ENCODE results near the gene GSG1L. TPM values are rescaled to one million over a fixed set of nuclear protein-coding genes. Genes with fewer than 3 reads are reported as not detected.

GSG1L gene
- total RNA-seq, 1 donor from 2014 or later, result not detected

GRCh38 chr16:28092721-28093384 is 29.3 kb upstream of the GSG1L start:
- no peak overlapping the region for H3K4me3 ChIP-seq (ENCODE audit: low read depth, low read length)
- DNase-seq (ENCODE audit: low read depth), result no peak
- TF ChIP-seq CTCF (conservative IDR thresholded peaks at IDR 0.05; ENCODE audit: low read depth, low read length), result no peak

- no peak for DNase-seq (ENCODE audit: low read depth)
- no peak for TF ChIP-seq CTCF (conservative IDR thresholded peaks at IDR 0.05; ENCODE audit: low read depth, low read length)
- no peak overlapping the region for H3K4me3 ChIP-seq (ENCODE audit: low read depth, low read length)
Observed at GRCh38 chr16:28091656-28092055, 28.1 kb upstream of the GSG1L start.

GRCh38 chr16:28090646-28091377 is 27.3 kb upstream of the GSG1L start:
- peak; percentile 36 for TF ChIP-seq CTCF (conservative IDR thresholded peaks at IDR 0.05; ENCODE audit: low read depth, low read length)
- DNase-seq (ENCODE audit: low read depth), result no peak
- H3K4me3 ChIP-seq (ENCODE audit: low read depth, low read length), result no peak overlapping the region

GRCh38 chr16:28089992-28090365 is 26.5 kb upstream of the GSG1L start:
- no peak for TF ChIP-seq CTCF (conservative IDR thresholded peaks at IDR 0.05; ENCODE audit: low read depth, low read length)

GRCh38 chr16:28089205-28089991 is 25.9 kb upstream of the GSG1L start:
- no peak for TF ChIP-seq CTCF (conservative IDR thresholded peaks at IDR 0.05; ENCODE audit: low read depth, low read length)
- no peak for DNase-seq (ENCODE audit: low read depth)

More at GRCh38 chr16:28089992-28090365, 26.5 kb upstream of the GSG1L start:
- no peak overlapping the region for H3K4me3 ChIP-seq (ENCODE audit: low read depth, low read length)
- DNase-seq (ENCODE audit: low read depth), result no peak

GRCh38 chr16:28087675-28088300 is 24.3 kb upstream of the GSG1L start:
- TF ChIP-seq CTCF (conservative IDR thresholded peaks at IDR 0.05; ENCODE audit: low read depth, low read length), result no peak
- no peak overlapping the region for H3K4me3 ChIP-seq (ENCODE audit: low read depth, low read length)
- DNase-seq (ENCODE audit: low read depth), result no peak

More at GRCh38 chr16:28089205-28089991, 25.9 kb upstream of the GSG1L start:
- H3K4me3 ChIP-seq (ENCODE audit: low read depth, low read length), result no peak overlapping the region

All from epithelial cell of proximal tubule (primary cell).